Caco-2 (cell line): ENCODE measurements around the gene TTC5. TPM values are rescaled to one million over a fixed set of nuclear protein-coding genes. Genes with fewer than 3 reads are reported as not detected.
"Not testable (repeated sequence)": the region's sequence is repeated elsewhere in the genome, so short reads cannot be mapped to it uniquely, and the experiment has no call there.

Source experiments
- BruUV-seq: library from RNA; stranded (reverse); fragments of 400-500 nt; replicated peaks from 2 replicates; lab custom pipeline; 2021; lab: Mats Ljungman, UMichigan
- CTCF ChIA-PET: fragments of 300-600 bp; sonication (Branson Sonifier 250); formaldehyde crosslinking; loops from one replicate; lab custom pipeline; 2022; ENCODE audit warnings: antibody characterized with exemption; lab: Charles Lee
- POLR2A ChIA-PET: fragments of 300-600 bp; sonication (Branson Sonifier 250); formaldehyde crosslinking; loops from one replicate; lab custom pipeline; 2022; ENCODE audit warnings: antibody characterized with exemption; lab: Charles Lee
- DNase-seq, 2 experiments: peaks; one replicate each; pipeline versions ENCODE4 v3.0.0 to v3.0.0-alpha.2; 2020 to 2022
- H3K27me3 ChIP-seq: replicated peaks from 2 replicates; pipeline ENCODE4 v1.6.0; 2011; ENCODE audit warnings: low read length; ENCODE audit not compliant: control insufficient read depth, insufficient read depth
- H3K36me3 ChIP-seq: 2 replicates; pipeline ENCODE4 v1.5.1; 2011; ENCODE audit warnings: low read length; ENCODE audit not compliant: control insufficient read depth, insufficient read depth
- H3K4me1 ChIP-seq: fragments of 250-450 bp; sonication (Bioruptor Pico); 2 replicates; pipeline ENCODE4 v1.5.1; 2020; ENCODE audit warnings: mild to moderate bottlenecking
- H3K4me3 ChIP-seq: 2 replicates; pipeline ENCODE4 v1.5.1; 2011; ENCODE audit warnings: low read depth, mild to moderate bottlenecking, control low read depth, low read length
- H3K9me3 ChIP-seq: fragments of 250-450 bp; sonication (Bioruptor Pico); 2 replicates; pipeline ENCODE4 v1.5.1; 2020; ENCODE audit warnings: mild to moderate bottlenecking, moderate library complexity
- H3K27ac Mint-ChIP-seq: one replicate; pipeline ENCODE4 v1.8.0; 2022; ENCODE audit warnings: mixed read lengths; ENCODE audit not compliant: unreplicated experiment
- H3K27me3 Mint-ChIP-seq: one replicate; pipeline ENCODE4 v1.8.0; 2022; ENCODE audit warnings: mixed read lengths; ENCODE audit not compliant: insufficient read depth, unreplicated experiment
- H3K36me3 Mint-ChIP-seq: one replicate; pipeline ENCODE4 v1.8.0; 2022; ENCODE audit warnings: mild to moderate bottlenecking, mixed read lengths; ENCODE audit not compliant: insufficient read depth, unreplicated experiment
- H3K4me1 Mint-ChIP-seq: one replicate; pipeline ENCODE4 v1.8.0; 2022; ENCODE audit warnings: low read depth, mixed read lengths; ENCODE audit not compliant: unreplicated experiment
- H3K4me3 Mint-ChIP-seq: one replicate; pipeline ENCODE4 v1.8.0; 2022; ENCODE audit warnings: mild to moderate bottlenecking, moderate library complexity, mixed read lengths; ENCODE audit not compliant: unreplicated experiment
- H3K9me3 Mint-ChIP-seq: one replicate; pipeline ENCODE4 v1.8.0; 2022; ENCODE audit warnings: mixed read lengths; ENCODE audit not compliant: unreplicated experiment
- CTCF ChIP-seq, 2 experiments: fragments of 200-600 bp in 1 of 2; IDR thresholded peaks; 1 replicate in 1 of 2; 2 replicates in 1 of 2; pipeline versions ENCODE4 v1.5.1 to v1.8.0; 2011 to 2022; ENCODE audit warnings: antibody characterized with exemption in 1 of 2, control low read depth in 1 of 2, inconsistent platforms in 1 of 2, low read depth in 1 of 2, low read length in 1 of 2, mild to moderate bottlenecking in 1 of 2, moderate library complexity in 1 of 2; ENCODE audit not compliant: insufficient read depth in 1 of 2, severe bottlenecking in 1 of 2, unreplicated experiment in 1 of 2
- intact Hi-C: fragments of 100-400 bp; cut with micrococcal nuclease; formaldehyde crosslinking; loops from one replicate; pipeline ENCODE4 v1.10.0; 2022; ENCODE audit not compliant: unreplicated experiment
- total RNA-seq: library from RNA; stranded (reverse); gene quantifications from 2 replicates; pipeline ENCODE4 v1.2.3, GENCODE V29; 2022

TTC5 gene
- total RNA-seq, 1 experiment from 2014 or later = 27.2 TPM

DNA sequence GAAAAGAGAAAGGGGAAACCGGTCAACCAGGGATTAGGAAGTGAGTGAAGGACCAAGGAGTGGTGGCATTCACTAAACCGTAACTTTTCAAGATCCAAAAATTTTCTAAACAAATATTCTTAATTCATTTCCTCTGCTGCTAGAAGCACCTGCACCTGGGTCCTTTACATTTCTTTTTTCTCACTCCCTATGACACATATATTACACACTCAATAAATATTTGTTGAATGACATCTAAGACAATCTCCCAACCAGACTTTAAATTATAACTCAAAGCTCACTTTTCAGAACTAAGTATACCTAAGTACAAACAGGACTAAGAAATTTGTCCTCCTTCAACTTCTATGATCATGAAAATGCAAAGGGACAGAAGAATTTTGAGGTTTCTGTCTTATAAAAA, 11.1 kb downstream of the TTC5 start:
- peaks cover 2% of the 10 kb centered on the region; the same call in 1 of the 2 replicates for H3K36me3 ChIP-seq
- H3K4me1 ChIP-seq = no peaks in the 10 kb centered on the region
- DNase-seq = no peak
- no peaks in the 10 kb centered on the region for H3K27me3 ChIP-seq
- H3K4me1 Mint-ChIP-seq = no peaks in the 10 kb centered on the region
- no peak overlapping the region for H3K4me3 Mint-ChIP-seq
- H3K27me3 Mint-ChIP-seq = no peaks in the 10 kb centered on the region
- intact Hi-C loops = no loop called here
- H3K9me3 Mint-ChIP-seq = no peaks in the 10 kb centered on the region
- ChIA-PET POLR2A (no interaction called here), CTCF (no interaction called here)
- no TSS peak for BruUV-seq
- no peak for TF ChIP-seq CTCF (IDR thresholded peaks at IDR 0.05; ENCODE audit: insufficient read depth in 1 of 2, low read depth in 1 of 2, low read length in 1 of 2, severe bottlenecking in 1 of 2, unreplicated experiment in 1 of 2)
- no peak overlapping the region for H3K4me3 ChIP-seq
- H3K36me3 Mint-ChIP-seq = peaks cover 33% of the 10 kb centered on the region
- H3K27ac Mint-ChIP-seq = no peak overlapping the region
- no peaks in the 10 kb centered on the region for H3K9me3 ChIP-seq

DNA sequence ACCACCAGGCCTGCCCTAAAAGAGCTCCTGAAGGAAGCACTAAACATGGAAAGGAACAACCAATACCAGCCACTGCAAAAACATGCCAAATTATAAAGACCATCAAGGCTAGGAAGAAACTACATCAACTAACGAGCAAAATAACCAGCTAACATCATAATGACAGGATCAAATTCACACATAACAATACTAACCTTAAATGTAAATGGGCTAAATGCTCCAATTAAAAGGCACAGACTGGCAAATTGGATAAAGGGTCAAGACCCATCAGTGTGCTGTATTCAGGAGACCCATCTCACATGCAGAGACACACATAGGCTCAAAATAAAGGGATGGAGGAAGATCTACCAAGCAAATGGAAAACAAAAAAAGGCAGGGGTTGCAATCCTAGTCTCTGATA, 23.8 kb downstream of the TTC5 start:
- DNase-seq, H3K36me3 ChIP-seq, H3K9me3 ChIP-seq, H3K4me1 ChIP-seq, H3K27me3 Mint-ChIP-seq, CTCF ChIA-PET, H3K4me1 Mint-ChIP-seq, H3K27me3 ChIP-seq, BruUV-seq, intact Hi-C loops, H3K4me3 Mint-ChIP-seq, H3K4me3 ChIP-seq, H3K27ac Mint-ChIP-seq, POLR2A ChIA-PET: not testable (repeated sequence)
- Mint-ChIP-seq H3K9me3 (peaks cover 19% of the 10 kb centered on the region), H3K36me3 (peaks cover 19% of the 10 kb centered on the region)

- H3K27me3 Mint-ChIP-seq, H3K27ac Mint-ChIP-seq, H3K9me3 ChIP-seq, H3K4me1 Mint-ChIP-seq, H3K4me3 ChIP-seq, POLR2A ChIA-PET, BruUV-seq, H3K36me3 ChIP-seq, H3K4me3 Mint-ChIP-seq, H3K27me3 ChIP-seq, H3K4me1 ChIP-seq, CTCF ChIA-PET, intact Hi-C loops: not testable (repeated sequence)
- peak; percentile 27 to 44 for DNase-seq
- Mint-ChIP-seq H3K9me3 (peaks cover 28% of the 10 kb centered on the region), H3K36me3 (peaks cover 19% of the 10 kb centered on the region)
These were observed 25.5 kb downstream of the TTC5 start for GRCh38 chr14:20280265-20280664.

DNA sequence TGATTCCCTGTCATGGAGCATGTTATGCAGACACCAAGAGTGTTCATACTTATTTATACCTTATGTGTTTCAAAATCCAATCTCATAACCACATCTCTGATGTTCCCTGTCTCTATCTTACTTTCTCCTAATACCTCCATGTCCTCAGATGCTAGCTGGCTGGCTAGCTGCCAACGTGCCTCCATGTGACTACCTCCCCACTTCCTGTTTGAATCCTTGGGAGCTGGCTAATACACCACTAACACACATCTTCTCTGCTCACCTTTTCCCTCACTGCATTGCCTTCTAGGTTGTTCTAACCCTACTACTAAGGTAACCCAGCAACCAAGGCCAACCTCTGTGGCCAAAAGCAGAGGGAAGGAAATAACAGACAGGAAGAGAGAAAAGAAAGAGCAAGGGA, 27.3 kb downstream of the TTC5 start:
- CTCF ChIA-PET = no interaction called here

More for the DNA sequence above, 27.3 kb downstream of the TTC5 start:
- H3K27ac Mint-ChIP-seq = no peak overlapping the region
- no peak overlapping the region for H3K4me3 ChIP-seq
- H3K27me3 Mint-ChIP-seq = no peaks in the 10 kb centered on the region
- POLR2A ChIA-PET = no interaction called here
- peaks cover 19% of the 10 kb centered on the region for H3K36me3 Mint-ChIP-seq
- no peaks in the 10 kb centered on the region for H3K36me3 ChIP-seq
- intact Hi-C loops = no loop called here
- H3K9me3 ChIP-seq = peaks cover 7% of the 10 kb centered on the region
- BruUV-seq = no TSS peak
- no peak overlapping the region for H3K4me3 Mint-ChIP-seq
- H3K4me1 Mint-ChIP-seq = no peaks in the 10 kb centered on the region
- peaks cover 43% of the 10 kb centered on the region for H3K9me3 Mint-ChIP-seq
- H3K4me1 ChIP-seq = no peaks in the 10 kb centered on the region
- TF ChIP-seq CTCF (IDR thresholded peaks at IDR 0.05; ENCODE audit: insufficient read depth in 1 of 2, low read depth in 1 of 2, low read length in 1 of 2, severe bottlenecking in 1 of 2, unreplicated experiment in 1 of 2) = no peak
- H3K27me3 ChIP-seq = no peaks in the 10 kb centered on the region
- no peak for DNase-seq
